ENCODE data around the gene SLC6A8. TPM values are rescaled to one million over a fixed set of nuclear protein-coding genes. Genes with fewer than 3 reads are reported as not detected.
A peak's percentile ranks its signal among the peaks of the same experiment; 100 is the strongest.
"Not testable (repeated sequence)": the region's sequence is repeated elsewhere in the genome, so short reads cannot be mapped to it uniquely, and the experiment has no call there.

The SLC6A8 gene
- polyA plus RNA-seq, 1 experiment, result 11.9 TPM

- CTCF ChIA-PET, result interaction anchor here (1.2 kb wide), 1 partner anchor 17 kb away, joined by 3 read pairs; no protein-coding TSS in a partner anchor
- no peak for DNase-seq (ENCODE audit: low read depth)
- POLR2A ChIA-PET, result no interaction called here
Observed at GRCh38 chrX:153727123-153727931, 39.6 kb downstream of the SLC6A8 start.

GRCh38 chrX:153728095-153728494 lies 40.4 kb downstream of the SLC6A8 start:
- H3K4me3 ChIP-seq (ENCODE audit: low read depth, low read length), result no peak overlapping the region
- no peaks in the 10 kb centered on the region for H3K27me3 ChIP-seq (ENCODE audit: control insufficient read depth, insufficient read depth, low read length)
- ChIA-PET POLR2A (no interaction called here), CTCF (no interaction called here)
- H3K36me3 ChIP-seq (ENCODE audit: control insufficient read depth, insufficient read depth, low read length), result no peaks in the 10 kb centered on the region
- DNase-seq (ENCODE audit: low read depth), result no peak
- TF ChIP-seq CTCF (IDR thresholded peaks at IDR 0.05; ENCODE audit: insufficient read depth, low read depth, low read length), result no peak

More at GRCh38 chrX:153727123-153727931, 39.6 kb downstream of the SLC6A8 start:
- TF ChIP-seq CTCF (IDR thresholded peaks at IDR 0.05; ENCODE audit: insufficient read depth, low read depth, low read length), result no peak
- no peaks in the 10 kb centered on the region for H3K36me3 ChIP-seq (ENCODE audit: control insufficient read depth, insufficient read depth, low read length)
- H3K27me3 ChIP-seq (ENCODE audit: control insufficient read depth, insufficient read depth, low read length), result no peaks in the 10 kb centered on the region
- H3K4me3 ChIP-seq (ENCODE audit: low read depth, low read length), result peak overlapping the region; percentile 3

- ChIA-PET CTCF (no interaction called here), POLR2A (no interaction called here)
- no peaks in the 10 kb centered on the region; the same call in 1 of the 2 replicates for H3K36me3 ChIP-seq (ENCODE audit: control insufficient read depth, insufficient read depth, low read length)
- H3K4me3 ChIP-seq (ENCODE audit: low read depth, low read length), result no peak overlapping the region
- no peak for TF ChIP-seq CTCF (IDR thresholded peaks at IDR 0.05; ENCODE audit: insufficient read depth, low read depth, low read length)
- no peaks in the 10 kb centered on the region for H3K27me3 ChIP-seq (ENCODE audit: control insufficient read depth, insufficient read depth, low read length)
- DNase-seq (ENCODE audit: low read depth), result no peak
Observed at GRCh38 chrX:153728951-153729631, 41.4 kb downstream of the SLC6A8 start.

- H3K4me3 ChIP-seq (ENCODE audit: low read depth, low read length); DNase-seq (ENCODE audit: low read depth); CTCF ChIA-PET; POLR2A ChIA-PET; H3K36me3 ChIP-seq (ENCODE audit: control insufficient read depth, insufficient read depth, low read length); H3K27me3 ChIP-seq (ENCODE audit: control insufficient read depth, insufficient read depth, low read length): not testable (repeated sequence)
Observed at GRCh38 chrX:153730115-153730514, 42.4 kb downstream of the SLC6A8 start.

- Histone ChIP-seq H3K36me3 (ENCODE audit: control insufficient read depth, insufficient read depth, low read length) (no peaks in the 10 kb centered on the region; the same call in 1 of the 2 replicates), H3K27me3 (ENCODE audit: control insufficient read depth, insufficient read depth, low read length) (no peaks in the 10 kb centered on the region), H3K4me3 (ENCODE audit: low read depth, low read length) (no peak overlapping the region)
- CTCF ChIA-PET, result no interaction called here
- no peak for TF ChIP-seq CTCF (IDR thresholded peaks at IDR 0.05; ENCODE audit: insufficient read depth, low read depth, low read length)
- POLR2A ChIA-PET, result no interaction called here
- DNase-seq (ENCODE audit: low read depth), result no peak
Observed at GRCh38 chrX:153731117-153731844, 43.6 kb downstream of the SLC6A8 start.

Measured in BJ (cell line).